ENCODE data around the gene SERBP1.
A peak's percentile ranks its signal among the peaks of the same experiment; 100 is the strongest.

SERBP1 gene

GRCh38 chr1:67441739-67442281 is 11.6 kb upstream of the SERBP1 start:
- DNase-seq (ENCODE audit: low read depth) = no peak
- TF ChIP-seq CTCF (conservative IDR thresholded peaks at IDR 0.05; ENCODE audit: low read depth, low read length) = no peak
- H3K4me3 ChIP-seq (ENCODE audit: low read depth, low read length) = no peak overlapping the region

GRCh38 chr1:67441183-67441582 is 11.0 kb upstream of the SERBP1 start:
- no peak for TF ChIP-seq CTCF (conservative IDR thresholded peaks at IDR 0.05; ENCODE audit: low read depth, low read length)
- no peak overlapping the region for H3K4me3 ChIP-seq (ENCODE audit: low read depth, low read length)
- peak; percentile 79 for DNase-seq (ENCODE audit: low read depth)

- no peak for DNase-seq (ENCODE audit: low read depth)
- H3K4me3 ChIP-seq (ENCODE audit: low read depth, low read length) = no peak overlapping the region
- TF ChIP-seq CTCF (conservative IDR thresholded peaks at IDR 0.05; ENCODE audit: low read depth, low read length) = no peak
These were observed 10.1 kb upstream of the SERBP1 start for GRCh38 chr1:67440339-67440738.

GRCh38 chr1:67439277-67440029 is 9.3 kb upstream of the SERBP1 start:
- TF ChIP-seq CTCF (conservative IDR thresholded peaks at IDR 0.05; ENCODE audit: low read depth, low read length) = no peak
- peak; percentile 56 for DNase-seq (ENCODE audit: low read depth)
- H3K4me3 ChIP-seq (ENCODE audit: low read depth, low read length) = no peak overlapping the region

GRCh38 chr1:67437961-67438360 is 7.8 kb upstream of the SERBP1 start:
- no peak for TF ChIP-seq CTCF (conservative IDR thresholded peaks at IDR 0.05; ENCODE audit: low read depth, low read length)
- no peak for DNase-seq (ENCODE audit: low read depth)
- H3K4me3 ChIP-seq (ENCODE audit: low read depth, low read length) = no peak overlapping the region

GRCh38 chr1:67436511-67437055 is 6.4 kb upstream of the SERBP1 start:
- H3K4me3 ChIP-seq (ENCODE audit: low read depth, low read length) = no peak overlapping the region
- DNase-seq (ENCODE audit: low read depth) = no peak
- no peak for TF ChIP-seq CTCF (conservative IDR thresholded peaks at IDR 0.05; ENCODE audit: low read depth, low read length)

GRCh38 chr1:67434491-67434890 is 4.3 kb upstream of the SERBP1 start:
- no peak overlapping the region for H3K4me3 ChIP-seq (ENCODE audit: low read depth, low read length)
- no peak for DNase-seq (ENCODE audit: low read depth)
- TF ChIP-seq CTCF (conservative IDR thresholded peaks at IDR 0.05; ENCODE audit: low read depth, low read length) = no peak

All from choroid plexus epithelial cell (primary cell).